ENCODE measurements around the gene ARHGDIA. TPM values are rescaled to one million over a fixed set of nuclear protein-coding genes. Genes with fewer than 3 reads are reported as not detected.

ARHGDIA gene
- polyA plus RNA-seq, 1 experiment: 62.2 TPM

- H3K9me3 ChIP-seq (ENCODE audit: control insufficient read depth, insufficient read depth, low read length): no peaks in the 10 kb centered on the region; the same call in 1 of the 2 replicates
- no peak overlapping the region for H3K27ac ChIP-seq (ENCODE audit: low read depth, low read length)
- DNase-seq (ENCODE audit: low read depth, low spot score): no peak
- POLR2A ChIA-PET: no interaction called here
- no peaks in the 10 kb centered on the region for H3K27me3 ChIP-seq (ENCODE audit: control insufficient read depth, insufficient read depth, low read length)
- CTCF ChIA-PET: no interaction called here
- no peak overlapping the region for H3K4me3 ChIP-seq (ENCODE audit: low read depth, low read length)
- TF ChIP-seq, protein P1, sequence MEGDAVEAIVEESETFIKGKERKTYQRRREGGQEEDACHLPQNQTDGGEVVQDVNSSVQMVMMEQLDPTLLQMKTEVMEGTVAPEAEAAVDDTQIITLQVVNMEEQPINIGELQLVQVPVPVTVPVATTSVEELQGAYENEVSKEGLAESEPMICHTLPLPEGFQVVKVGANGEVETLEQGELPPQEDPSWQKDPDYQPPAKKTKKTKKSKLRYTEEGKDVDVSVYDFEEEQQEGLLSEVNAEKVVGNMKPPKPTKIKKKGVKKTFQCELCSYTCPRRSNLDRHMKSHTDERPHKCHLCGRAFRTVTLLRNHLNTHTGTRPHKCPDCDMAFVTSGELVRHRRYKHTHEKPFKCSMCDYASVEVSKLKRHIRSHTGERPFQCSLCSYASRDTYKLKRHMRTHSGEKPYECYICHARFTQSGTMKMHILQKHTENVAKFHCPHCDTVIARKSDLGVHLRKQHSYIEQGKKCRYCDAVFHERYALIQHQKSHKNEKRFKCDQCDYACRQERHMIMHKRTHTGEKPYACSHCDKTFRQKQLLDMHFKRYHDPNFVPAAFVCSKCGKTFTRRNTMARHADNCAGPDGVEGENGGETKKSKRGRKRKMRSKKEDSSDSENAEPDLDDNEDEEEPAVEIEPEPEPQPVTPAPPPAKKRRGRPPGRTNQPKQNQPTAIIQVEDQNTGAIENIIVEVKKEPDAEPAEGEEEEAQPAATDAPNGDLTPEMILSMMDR (IDR thresholded peaks at IDR 0.05; ENCODE audit: low read depth, low read length): no peak
Observed at GRCh38 chr17:81905424-81905875, 34.3 kb upstream of the ARHGDIA start.

DNA sequence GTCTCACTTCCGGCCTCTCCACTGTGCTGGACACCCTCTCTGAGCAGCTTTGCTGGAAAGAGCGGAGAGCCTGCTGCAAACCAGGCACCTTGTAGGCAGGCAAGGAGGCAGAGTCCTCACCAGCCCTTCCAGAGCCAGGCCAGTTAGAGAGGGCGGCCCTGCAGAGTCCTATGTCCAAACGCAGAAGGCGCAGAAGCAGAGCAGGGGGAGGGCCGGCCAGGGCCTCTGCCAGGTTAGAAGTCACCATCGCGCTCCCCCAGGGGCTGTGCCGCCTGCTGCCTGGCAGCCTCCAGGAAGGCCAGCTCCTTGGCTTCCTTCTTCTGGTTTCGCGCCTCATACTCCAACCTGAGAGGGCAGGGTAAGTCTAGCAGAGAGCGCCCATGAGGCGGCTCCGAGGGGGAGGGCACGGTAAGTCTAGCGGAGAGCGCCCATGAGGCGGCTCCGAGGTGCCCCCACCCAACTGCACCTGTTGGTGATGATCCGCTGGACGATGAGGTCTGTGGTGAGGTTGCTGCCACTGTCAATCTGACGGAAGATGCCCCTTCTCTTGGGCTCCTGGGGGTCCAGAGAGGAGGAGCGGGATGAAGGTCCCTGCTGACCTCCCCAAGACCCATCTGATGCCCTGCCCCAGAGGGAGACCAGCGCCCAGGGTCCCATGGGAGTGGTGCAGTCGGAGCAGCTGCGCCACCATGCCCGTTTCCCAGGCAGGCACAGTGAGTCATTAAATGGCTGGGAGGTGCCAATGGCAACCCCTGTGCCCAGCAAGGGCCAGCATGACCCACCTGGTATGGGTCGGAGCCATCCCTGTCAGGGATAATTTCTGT lies 33.7 kb upstream of the ARHGDIA start:
- no peaks in the 10 kb centered on the region for H3K27me3 ChIP-seq (ENCODE audit: control insufficient read depth, insufficient read depth, low read length)
- no peak overlapping the region for H3K4me3 ChIP-seq (ENCODE audit: low read depth, low read length)
- TF ChIP-seq, protein P1 (IDR thresholded peaks at IDR 0.05; ENCODE audit: low read depth, low read length): no peak
- H3K9me3 ChIP-seq (ENCODE audit: control insufficient read depth, insufficient read depth, low read length): no peaks in the 10 kb centered on the region; the same call in 1 of the 2 replicates
- no peak overlapping the region for H3K27ac ChIP-seq (ENCODE audit: low read depth, low read length)
- ChIA-PET CTCF (no interaction called here), POLR2A (no interaction called here)
- no peak for DNase-seq (ENCODE audit: low read depth, low spot score)

- TF ChIP-seq, protein P1 (IDR thresholded peaks at IDR 0.05; ENCODE audit: low read depth, low read length): no peak
- ChIA-PET CTCF (no interaction called here), POLR2A (interaction anchor here (1.1 kb wide), 1 partner anchor 22 kb away, joined by 3 read pairs; no protein-coding TSS in a partner anchor)
- Histone ChIP-seq H3K27ac (ENCODE audit: low read depth, low read length) (no peak overlapping the region), H3K27me3 (ENCODE audit: control insufficient read depth, insufficient read depth, low read length) (no peaks in the 10 kb centered on the region), H3K4me3 (ENCODE audit: low read depth, low read length) (no peak overlapping the region), H3K9me3 (ENCODE audit: control insufficient read depth, insufficient read depth, low read length) (no peaks in the 10 kb centered on the region; the same call in 1 of the 2 replicates)
- no peak for DNase-seq (ENCODE audit: low read depth, low spot score)
Observed at GRCh38 chr17:81903896-81904599, 32.9 kb upstream of the ARHGDIA start.

DNA sequence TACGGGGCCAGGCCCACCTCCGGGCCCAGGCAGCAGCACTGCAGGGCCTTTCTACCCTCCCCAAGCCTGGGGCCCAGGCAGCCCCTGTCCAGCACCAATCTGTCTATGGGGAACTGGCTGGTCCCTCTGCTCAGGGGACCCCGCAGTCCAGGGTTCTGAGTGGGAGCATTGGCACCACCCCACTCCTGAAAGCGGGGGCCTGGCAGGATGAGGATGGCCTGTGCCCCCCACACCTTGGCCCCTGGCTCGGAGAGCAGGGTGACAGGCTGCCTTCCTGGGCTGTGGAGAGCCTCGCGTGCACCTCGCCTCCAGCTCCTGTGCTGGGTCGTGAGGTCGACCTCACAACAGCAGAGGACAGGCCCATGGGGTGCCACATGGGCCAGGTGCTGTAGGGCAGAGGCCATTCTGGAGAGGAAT lies 32.3 kb upstream of the ARHGDIA start:
- Histone ChIP-seq H3K27ac (ENCODE audit: low read depth, low read length) (no peak overlapping the region), H3K9me3 (ENCODE audit: control insufficient read depth, insufficient read depth, low read length) (no peaks in the 10 kb centered on the region; the same call in 1 of the 2 replicates), H3K4me3 (ENCODE audit: low read depth, low read length) (no peak overlapping the region), H3K27me3 (ENCODE audit: control insufficient read depth, insufficient read depth, low read length) (no peaks in the 10 kb centered on the region)
- ChIA-PET POLR2A (interaction anchor here (1.1 kb wide), 1 partner anchor 23 kb away, joined by 3 read pairs; no protein-coding TSS in a partner anchor), CTCF (no interaction called here)
- no peak for DNase-seq (ENCODE audit: low read depth, low spot score)
- TF ChIP-seq, protein P1 (IDR thresholded peaks at IDR 0.05; ENCODE audit: low read depth, low read length): no peak
